H1 (cell line): Measurements from ENCODE around the gene WDR45B. TPM values are rescaled to one million over a fixed set of nuclear protein-coding genes. Genes with fewer than 3 reads are reported as not detected.

Source experiments
- ASH2L ChIP-seq: fragments of 200-600, 300-600 bp; sonication (generic); IDR thresholded peaks from one replicate; pipeline ENCODE4 v1.7.1; 2017; ENCODE audit warnings: low read length
- CEBPB ChIP-seq: IDR thresholded peaks from 2 replicates; pipeline ENCODE4 v1.6.1; 2012; ENCODE audit warnings: low read depth, low read length
- GABPA ChIP-seq: IDR thresholded peaks from 2 replicates; pipeline ENCODE4 v1.6.1; 2011; ENCODE audit warnings: mild to moderate bottlenecking, low read length, moderate library complexity, borderline replicate concordance; ENCODE audit not compliant: insufficient read depth
- HDAC2 ChIP-seq, 2 experiments: fragments of 300-600 bp in 1 of 2; sonication (generic) in 1 of 2; IDR thresholded peaks; 2 replicates each; pipeline ENCODE4 v1.6.1; 2011 to 2012; ENCODE audit warnings: low read depth in 2 of 2, low read length in 2 of 2, mild to moderate bottlenecking in 2 of 2, moderate library complexity in 2 of 2, borderline replicate concordance in 1 of 2, inconsistent platforms in 1 of 2
- SP2 ChIP-seq: IDR thresholded peaks from 2 replicates; pipeline ENCODE4 v1.6.1; 2012; ENCODE audit warnings: mild to moderate bottlenecking, low read length, inconsistent platforms
- TAF1 ChIP-seq: IDR thresholded peaks from 2 replicates; pipeline ENCODE4 v1.6.1; 2011; ENCODE audit warnings: mild to moderate bottlenecking, low read depth, low read length
- polyA plus RNA-seq, 7 experiments: library from polyadenylated mRNA; depleted of rRNA in 3 of 7; stranded (reverse) in 5 of 7; unstranded in 2 of 7; fragments of >200 nt in 5 of 7; fragments of 200-250 nt in 2 of 7; gene quantifications; 1 replicate in 5 of 7; 2 replicates in 1 of 7; 4 replicates in 1 of 7; pipeline versions ENCODE4 v1.2.1 to v1.2.3, GENCODE V29; 2011 to 2013; ENCODE audit warnings: missing spikeins in 2 of 7, mixed read lengths in 2 of 7
- total RNA-seq: library from RNA; stranded (reverse); fragmentation: NEBNext Ultra II Directional; extraction: Animal tissue kit (Norgen Biotek cat#: 25700); gene quantifications from 2 replicates; pipeline ENCODE4 v1.2.1, GENCODE V29; 2021
- TF ChIP-seq, protein P1 (sequence below): IDR thresholded peaks from 2 replicates; pipeline ENCODE4 v1.6.1; 2011; ENCODE audit warnings: low read depth, mild to moderate bottlenecking, low read length; ENCODE audit not compliant: insufficient read depth

Gene WDR45B
- total and polyA plus RNA-seq, 2 of the 8 experiments (the other 6 are each of a cell fraction or from before 2014, with no cell fraction given): 82.0 to 100 TPM

DNA sequence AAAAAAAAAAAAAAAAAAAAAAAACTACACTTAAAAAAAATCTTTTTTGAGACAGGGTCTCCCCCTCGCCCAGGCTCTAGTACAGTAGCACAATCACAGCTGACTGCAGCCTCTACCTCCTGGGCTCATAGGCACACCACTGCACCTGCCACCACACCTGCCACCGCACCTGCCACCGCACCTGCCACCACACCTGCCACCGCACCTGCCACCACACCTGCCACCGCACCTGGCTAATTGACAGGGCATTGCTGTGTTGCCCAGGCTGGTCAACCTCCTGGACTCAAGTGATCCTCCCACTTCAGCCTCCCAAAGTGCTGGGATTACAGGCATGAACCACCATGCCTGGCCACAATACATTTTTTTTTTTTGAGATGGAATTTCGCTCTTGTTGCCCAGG lies 17.6 kb upstream of the WDR45B start (continued):
- TF ChIP-seq CEBPB: no peak
- TF ChIP-seq GABPA: no peak
- TF ChIP-seq HDAC2 (IDR thresholded peaks at IDR 0.05; ENCODE audit: borderline replicate concordance in 1 of 2, low read depth in 2 of 2, low read length in 2 of 2): no peak
- no peak for TF ChIP-seq ASH2L
- TF ChIP-seq, protein P1, sequence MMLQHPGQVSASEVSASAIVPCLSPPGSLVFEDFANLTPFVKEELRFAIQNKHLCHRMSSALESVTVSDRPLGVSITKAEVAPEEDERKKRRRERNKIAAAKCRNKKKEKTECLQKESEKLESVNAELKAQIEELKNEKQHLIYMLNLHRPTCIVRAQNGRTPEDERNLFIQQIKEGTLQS: no peak
- TF ChIP-seq TAF1: no peak
- no peak for TF ChIP-seq SP2
